Left hindlimb (tissue), 1 donor: ENCODE results near the gene ZFHX3.

Experiments used
- DNase-seq: peaks from one replicate; pipeline ENCODE4 v3.0.0-alpha.2; 2018

ZFHX3 gene

DNA sequence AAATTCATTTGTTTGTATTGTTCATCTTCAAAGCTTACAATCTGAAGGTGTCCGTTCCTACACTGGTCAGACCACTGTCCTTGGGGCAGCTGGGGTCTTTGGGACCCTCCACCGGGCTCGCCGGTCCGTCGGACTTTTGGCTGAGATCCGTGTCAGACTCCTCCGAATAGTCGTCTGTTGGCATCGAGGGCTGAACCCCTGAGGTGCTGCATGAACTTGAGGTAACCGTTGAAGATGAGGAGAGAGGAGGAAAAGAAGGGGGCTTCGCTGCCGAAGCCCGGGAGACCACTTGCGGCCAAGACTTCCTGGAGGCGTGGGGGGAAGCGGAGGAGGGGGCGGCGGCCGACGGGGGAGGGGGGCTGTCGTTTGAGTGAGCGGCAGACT is 260.8 kb downstream of the ZFHX3 start:
- DNase-seq: no peak

DNA sequence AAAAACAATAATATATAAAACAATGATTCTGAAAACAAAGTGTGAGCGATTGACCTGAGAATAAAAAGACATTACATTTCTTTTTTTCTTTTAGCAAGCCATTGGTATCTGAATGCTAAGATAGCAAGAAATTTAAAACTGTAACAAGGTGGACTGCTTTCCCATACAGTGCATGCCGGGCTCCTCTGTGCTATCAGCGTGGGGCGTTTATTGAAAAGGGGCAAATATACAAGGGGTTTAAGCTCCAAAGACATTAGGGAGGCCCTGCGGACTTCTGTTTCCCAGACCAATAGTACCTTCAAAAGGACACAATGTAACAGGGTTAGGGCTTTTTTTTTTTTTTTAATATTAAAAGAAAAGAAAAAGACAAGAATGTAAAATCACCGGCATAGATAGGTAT is 261.3 kb downstream of the ZFHX3 start:
- no peak for DNase-seq

DNA sequence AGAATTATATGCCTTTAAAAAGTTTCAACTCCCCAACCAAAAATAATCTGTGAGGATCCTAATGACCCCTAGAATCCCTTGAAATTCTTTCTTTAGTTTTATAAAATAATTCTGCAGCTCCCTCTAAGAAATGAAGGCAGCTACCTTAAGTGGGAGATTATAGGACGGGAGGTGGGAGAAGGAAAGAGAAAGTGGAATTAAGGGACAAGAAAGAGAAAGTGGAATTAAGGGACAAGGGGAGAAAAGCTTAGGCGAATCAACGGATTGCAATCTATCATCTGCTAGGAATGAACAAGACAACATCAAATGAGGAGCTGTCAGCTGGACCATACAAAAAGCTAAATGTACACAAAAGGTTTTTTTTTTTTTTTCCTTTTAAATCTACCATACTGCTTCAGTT is 262.0 kb downstream of the ZFHX3 start:
- DNase-seq: no peak

DNA sequence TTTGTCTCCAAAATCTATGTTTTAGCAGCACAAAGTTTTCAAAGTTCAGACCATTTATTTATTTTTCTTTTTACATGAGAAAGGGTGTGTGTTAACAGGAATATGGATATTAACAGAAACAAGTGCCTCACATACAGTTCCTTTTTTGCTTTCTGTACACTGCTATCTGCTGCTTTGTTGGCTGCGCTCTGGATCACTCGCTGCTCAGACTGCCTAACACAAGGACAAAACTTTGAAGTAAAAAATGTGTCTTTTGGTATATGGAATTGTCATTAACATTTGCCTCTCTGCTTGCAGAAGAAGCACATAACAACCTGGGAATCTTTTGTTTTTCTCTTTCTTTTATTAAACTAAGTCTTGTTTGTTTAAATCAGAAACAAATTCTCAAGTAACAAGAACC is 262.8 kb downstream of the ZFHX3 start:
- DNase-seq: no peak

GRCh38 chr16:72783716-72784318 is 264.1 kb downstream of the ZFHX3 start:
- no peak for DNase-seq

DNA sequence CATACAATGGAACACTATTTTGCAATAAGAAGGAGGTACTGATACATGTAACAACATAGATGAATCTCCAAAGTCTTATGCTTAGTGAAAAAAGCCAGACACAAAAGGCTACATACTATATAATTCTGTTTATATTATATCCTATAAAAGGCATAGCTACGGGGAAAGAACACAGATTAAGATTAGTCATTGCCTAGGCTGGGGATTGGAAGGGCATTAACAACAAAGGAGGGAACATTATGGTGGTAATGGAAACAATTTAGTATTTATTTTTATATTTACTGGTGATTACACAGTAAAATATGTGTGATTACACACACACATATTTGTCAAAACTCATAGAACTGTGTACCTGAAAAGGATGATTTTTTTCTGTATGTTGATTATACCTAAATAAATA is 278.1 kb downstream of the ZFHX3 start:
- DNase-seq: no peak

DNA sequence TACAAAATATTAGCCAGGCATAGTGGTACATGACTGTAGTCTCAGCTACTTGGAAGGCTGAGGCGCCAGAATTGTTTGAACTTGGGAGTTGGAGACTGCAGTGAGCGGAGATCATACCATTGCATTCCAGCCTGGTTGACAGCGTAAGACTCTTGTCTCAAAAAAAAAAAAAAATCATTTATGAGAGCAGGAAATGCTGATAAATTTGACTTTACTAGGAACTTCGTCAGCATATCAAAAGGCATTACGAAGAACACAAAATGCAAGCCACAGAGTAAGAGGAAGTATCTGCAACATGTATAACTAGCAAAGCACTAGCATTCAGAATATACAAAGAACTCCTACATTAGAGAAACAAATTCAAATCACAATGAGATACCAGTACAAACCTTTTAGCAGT is 279.3 kb downstream of the ZFHX3 start:
- DNase-seq: no peak

DNA sequence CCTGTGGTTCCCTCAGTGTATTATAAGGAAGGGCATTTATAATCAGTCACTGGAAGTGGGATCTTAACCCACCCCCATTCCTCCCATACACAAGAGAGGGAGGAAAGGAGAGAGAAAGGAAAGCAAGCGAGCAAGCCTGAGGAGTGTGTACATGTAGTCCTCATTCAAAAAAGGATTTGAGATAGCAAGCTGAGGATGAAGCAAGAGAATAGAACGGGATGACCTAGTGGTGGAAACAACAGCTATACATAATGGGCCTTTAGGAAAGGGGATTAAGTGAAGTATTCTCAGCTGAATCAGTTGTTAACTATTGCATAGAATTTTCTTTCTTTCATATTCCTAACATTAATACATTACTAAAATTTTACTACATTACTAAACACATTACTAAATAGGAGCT is 281.4 kb downstream of the ZFHX3 start:
- DNase-seq: no peak

DNA sequence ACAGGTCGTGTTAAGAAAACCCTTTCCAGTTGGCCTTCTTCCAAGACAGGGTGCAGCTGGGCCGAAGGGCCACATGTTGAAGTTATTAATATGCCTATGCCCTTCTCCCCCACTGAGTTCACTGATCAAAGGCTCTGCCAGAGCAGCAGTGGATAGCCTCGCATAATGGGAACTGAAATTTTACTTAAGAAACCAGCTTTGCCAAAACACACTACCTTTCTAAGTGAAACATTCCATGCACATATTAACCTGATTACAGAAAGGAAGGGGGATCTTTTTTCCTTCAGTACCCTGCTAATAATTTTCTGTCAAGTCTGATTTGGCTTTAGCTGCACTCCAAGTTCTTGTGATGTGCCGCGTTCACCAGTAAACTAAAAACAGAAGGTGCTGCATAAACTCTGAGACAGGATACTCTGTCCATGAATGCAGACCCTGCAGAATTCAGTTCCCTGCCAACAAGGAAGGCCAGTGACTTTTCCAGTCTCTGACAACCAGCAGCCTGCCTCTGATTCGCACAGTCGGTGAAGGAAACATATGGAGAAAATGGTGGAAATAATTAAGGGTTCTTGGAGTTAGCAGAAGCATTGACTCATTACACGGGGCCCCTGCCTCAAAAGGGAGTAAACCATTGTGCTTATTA is 283.8 kb downstream of the ZFHX3 start:
- peak; percentile 31 for DNase-seq

- DNase-seq: no peak
These were observed 287.3 kb downstream of the ZFHX3 start for GRCh38 chr16:72760581-72760980.

- no peak for DNase-seq
These were observed 294.0 kb downstream of the ZFHX3 start for GRCh38 chr16:72753881-72754280.

GRCh38 chr16:72752004-72752695 is 295.8 kb downstream of the ZFHX3 start:
- no peak for DNase-seq

GRCh38 chr16:72751076-72751475 is 296.9 kb downstream of the ZFHX3 start:
- DNase-seq: no peak

DNA sequence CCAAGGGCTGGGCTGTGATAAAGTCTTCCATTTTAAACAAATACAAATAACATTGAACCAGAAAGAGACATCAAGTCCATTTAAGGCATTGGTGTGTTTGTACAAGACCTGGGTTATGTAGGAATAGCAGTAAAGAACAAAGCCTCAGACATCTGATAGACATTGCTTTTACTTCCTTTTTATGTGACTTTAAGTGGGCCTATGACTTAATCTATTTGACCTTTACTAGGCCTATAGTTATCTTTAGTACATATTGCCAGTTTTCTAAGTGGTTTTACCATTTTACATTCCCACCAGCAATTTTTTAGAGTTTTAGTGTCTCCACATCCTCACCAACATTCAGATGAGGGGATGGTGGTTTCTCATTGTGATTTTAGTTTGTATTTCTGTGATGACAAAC is 298.8 kb downstream of the ZFHX3 start:
- DNase-seq: no peak

DNA sequence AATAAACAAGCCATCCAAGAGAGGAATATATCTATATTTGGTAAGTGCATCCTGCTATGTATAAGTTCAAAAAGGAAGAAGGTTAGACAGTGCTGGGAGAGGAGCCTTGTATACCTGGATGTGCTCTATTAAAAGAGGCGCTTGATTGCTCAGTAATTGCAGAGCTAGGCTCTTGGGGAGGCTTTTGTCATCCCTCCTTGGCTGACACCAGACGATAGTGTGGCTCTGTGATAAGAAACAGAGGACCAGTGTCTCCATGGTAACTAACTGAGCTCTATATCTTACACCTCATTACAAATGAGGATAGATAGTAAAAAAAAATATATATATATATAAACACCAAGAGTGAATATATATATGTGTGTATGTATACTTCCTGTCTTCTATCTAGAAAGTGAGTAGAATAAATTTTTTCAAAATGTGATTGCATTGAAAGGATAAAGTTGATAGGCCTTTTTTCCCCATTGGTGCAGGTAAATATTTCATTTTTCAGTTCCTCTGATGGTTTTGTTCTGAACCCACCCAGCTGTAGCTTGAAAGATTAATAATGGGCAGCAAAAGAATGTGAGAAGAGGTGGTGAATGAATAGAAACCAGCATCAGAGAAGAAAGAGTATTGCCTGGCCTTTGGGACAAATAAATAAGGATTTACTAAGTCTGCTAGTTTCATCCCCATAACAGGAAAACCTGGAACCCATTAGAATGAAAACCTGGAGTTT is 303.7 kb downstream of the ZFHX3 start:
- no peak for DNase-seq

DNA sequence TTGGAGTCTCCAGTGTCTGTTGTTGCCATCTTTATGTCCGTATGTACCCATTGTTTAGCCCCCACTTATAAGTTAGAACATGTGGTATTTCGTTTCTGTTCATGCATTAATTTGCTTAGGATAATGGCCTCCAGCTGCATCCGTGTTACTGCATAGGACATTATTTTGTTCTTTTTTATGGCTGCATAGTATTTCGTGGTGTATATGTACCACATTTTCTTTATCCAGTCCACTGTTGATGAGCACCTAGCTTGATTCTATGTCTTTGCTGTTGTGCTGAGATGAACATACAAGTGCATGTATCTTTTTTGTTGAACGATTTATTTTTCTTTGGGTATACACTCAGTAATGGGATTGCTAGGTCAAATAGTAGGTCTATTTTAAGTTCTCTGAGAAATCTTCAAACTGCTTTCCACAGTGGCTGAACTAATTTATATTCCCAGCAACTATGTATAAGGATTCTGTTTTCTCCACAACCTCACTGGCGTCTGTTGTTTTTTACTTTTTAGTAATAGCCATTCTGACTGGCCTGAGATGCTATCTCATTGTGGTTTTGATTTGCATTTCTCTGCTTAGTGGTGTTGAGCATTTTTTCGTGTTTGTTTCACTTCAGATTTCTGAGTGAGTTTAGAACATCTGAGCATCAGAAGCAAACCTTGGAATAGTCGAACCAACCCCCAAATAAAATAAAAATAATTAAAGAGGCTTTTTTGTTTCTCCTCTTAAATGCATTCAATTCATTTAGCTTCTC is 304.7 kb downstream of the ZFHX3 start:
- DNase-seq: no peak

- no peak for DNase-seq
These were observed 307.6 kb downstream of the ZFHX3 start for GRCh38 chr16:72740347-72740746.

DNA sequence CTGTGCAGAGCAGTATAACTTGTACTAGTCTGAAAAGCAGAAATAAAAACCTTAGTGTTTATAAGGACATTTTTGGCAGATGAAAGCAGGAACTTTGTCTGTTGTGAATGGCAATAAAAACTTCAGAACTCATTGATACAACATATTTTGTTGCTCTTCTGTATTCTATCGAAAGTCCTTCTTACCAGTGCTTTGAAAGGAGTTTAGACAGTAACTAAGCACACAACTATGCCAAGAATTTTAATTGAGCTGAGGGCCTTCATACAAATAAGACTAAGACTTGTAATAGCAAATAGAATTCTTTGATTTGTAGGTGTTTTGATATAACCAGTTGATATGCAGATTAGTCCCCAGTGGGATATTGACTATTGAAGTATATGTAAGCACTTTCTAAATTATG is 308.4 kb downstream of the ZFHX3 start:
- DNase-seq: no peak

- no peak for DNase-seq
These were observed 311.9 kb downstream of the ZFHX3 start for GRCh38 chr16:72736074-72736473.
